Thyroid gland (tissue), 4 donors: Measurements from ENCODE around the gene TMPO. TPM values are rescaled to one million over a fixed set of nuclear protein-coding genes. Genes with fewer than 3 reads are reported as not detected.
"Not testable (repeated sequence)": the region's sequence is repeated elsewhere in the genome, so short reads cannot be mapped to it uniquely, and the experiment has no call there.

Source experiments
- DNase-seq, 2 donors: peaks; one replicate each; pipeline ENCODE4 v3.0.0-alpha.2; 2019
- H3K27ac ChIP-seq, 3 donors: fragments of 200-600 bp; sonication (generic); 1 replicate in 2 of 3; 2 replicates in 1 of 3; pipeline ENCODE4 v1.5.1; 2016 to 2019; ENCODE audit warnings: mild to moderate bottlenecking in 1 of 3, moderate library complexity in 1 of 3
- H3K27me3 ChIP-seq: fragments of 200-600 bp; sonication (generic); one replicate; pipeline ENCODE4 v1.5.1; 2019
- H3K36me3 ChIP-seq, 2 donors: fragments of 200-600 bp; sonication (generic); one replicate each; pipeline ENCODE4 v1.5.1; 2016 to 2019
- H3K4me1 ChIP-seq, 2 donors: fragments of 200-600 bp; sonication (generic); one replicate each; pipeline ENCODE4 v1.5.1; 2017 to 2019
- H3K4me3 ChIP-seq, 3 donors: fragments of 200-600 bp; sonication (generic); replicated peaks in 1 of 3; 1 replicate in 2 of 3; 2 replicates in 1 of 3; pipeline ENCODE4 v1.5.1; 2016; ENCODE audit warnings: mild to moderate bottlenecking in 1 of 3
- H3K9me3 ChIP-seq: fragments of 200-600 bp; sonication (generic); one replicate; pipeline ENCODE4 v1.5.1; 2017
- POLR2A ChIP-seq, 2 donors: fragments of 450-650 bp; IDR thresholded peaks; one replicate each; pipeline ENCODE4 v1.6.1; 2017; ENCODE audit warnings: antibody characterized with exemption in 2 of 2, mild to moderate bottlenecking in 2 of 2, moderate library complexity in 1 of 2
- WGBS, 2 donors: methylation state at CpG; one replicate each; pipeline ENCODE4 v1.1.5; 2017; 5-methylcytosine and 5-hydroxymethylcytosine counted together
- intact Hi-C: fragments of 100-400 bp; cut with DNase I; formaldehyde crosslinking; loops from one replicate; pipeline ENCODE4 v1.15.1; 2023
- total RNA-seq, 4 donors: library from RNA; depleted of rRNA; stranded (reverse); fragments of >200 nt; gene quantifications; one replicate each; pipeline ENCODE4 v1.2.3, GENCODE V29; 2016
- TF ChIP-seq, protein P1 (sequence below), 6 experiments: fragments of 200-600 bp in 3 of 6; fragments of 450-650 bp in 3 of 6; sonication (generic) in 3 of 6; IDR thresholded peaks; one replicate each; pipeline ENCODE4 v1.5.1; 2016 to 2019; ENCODE audit warnings: antibody characterized with exemption in 6 of 6, mild to moderate bottlenecking in 2 of 6, inconsistent platforms in 1 of 6, moderate library complexity in 1 of 6

The TMPO gene
- total RNA-seq, 4 donors from 2014 or later, result 47.3 to 57.6 (median 55.6) TPM

DNA sequence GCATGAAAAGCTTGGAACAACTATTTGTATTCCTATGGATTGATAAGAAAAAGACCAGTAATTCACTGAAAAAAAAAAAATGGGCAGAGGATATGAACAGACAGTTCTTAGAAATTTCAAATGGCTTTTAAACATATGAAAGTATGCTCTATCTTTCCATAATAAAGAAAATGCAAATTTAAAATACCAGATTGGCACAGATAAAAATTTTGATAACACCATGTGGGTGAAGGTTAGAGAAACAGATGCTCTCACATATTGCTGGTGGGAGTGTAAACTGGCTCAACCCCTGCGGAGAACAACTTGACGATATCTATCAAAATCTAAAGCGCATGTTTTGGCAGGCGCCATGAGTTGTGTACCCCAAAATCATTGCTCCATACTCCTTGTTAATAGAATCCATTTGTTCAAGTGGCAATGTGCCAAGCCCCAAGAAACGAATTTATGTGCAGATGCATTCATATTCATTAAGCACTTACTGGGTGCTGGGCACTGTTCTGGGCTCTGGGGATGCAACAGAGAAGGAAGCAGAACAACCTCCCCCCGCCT lies 29.5 kb upstream of the TMPO start:
- H3K4me3 ChIP-seq, result no peak overlapping the region
- H3K27me3 ChIP-seq, result no peaks in the 10 kb centered on the region
- intact Hi-C loops, result no loop called here
- H3K27ac ChIP-seq, result no peak overlapping the region
- 91 to 93% methylated on average over 6 of the region's 6 CpGs for WGBS, 2 donors
- peaks cover under 1 to 4% of the 10 kb centered on the region in 2 donors for H3K4me1 ChIP-seq
- DNase-seq, result no peak
- TF ChIP-seq, protein P1, sequence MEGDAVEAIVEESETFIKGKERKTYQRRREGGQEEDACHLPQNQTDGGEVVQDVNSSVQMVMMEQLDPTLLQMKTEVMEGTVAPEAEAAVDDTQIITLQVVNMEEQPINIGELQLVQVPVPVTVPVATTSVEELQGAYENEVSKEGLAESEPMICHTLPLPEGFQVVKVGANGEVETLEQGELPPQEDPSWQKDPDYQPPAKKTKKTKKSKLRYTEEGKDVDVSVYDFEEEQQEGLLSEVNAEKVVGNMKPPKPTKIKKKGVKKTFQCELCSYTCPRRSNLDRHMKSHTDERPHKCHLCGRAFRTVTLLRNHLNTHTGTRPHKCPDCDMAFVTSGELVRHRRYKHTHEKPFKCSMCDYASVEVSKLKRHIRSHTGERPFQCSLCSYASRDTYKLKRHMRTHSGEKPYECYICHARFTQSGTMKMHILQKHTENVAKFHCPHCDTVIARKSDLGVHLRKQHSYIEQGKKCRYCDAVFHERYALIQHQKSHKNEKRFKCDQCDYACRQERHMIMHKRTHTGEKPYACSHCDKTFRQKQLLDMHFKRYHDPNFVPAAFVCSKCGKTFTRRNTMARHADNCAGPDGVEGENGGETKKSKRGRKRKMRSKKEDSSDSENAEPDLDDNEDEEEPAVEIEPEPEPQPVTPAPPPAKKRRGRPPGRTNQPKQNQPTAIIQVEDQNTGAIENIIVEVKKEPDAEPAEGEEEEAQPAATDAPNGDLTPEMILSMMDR (IDR thresholded peaks at IDR 0.05), result no peak
- TF ChIP-seq POLR2A (IDR thresholded peaks at IDR 0.05), result no peak
- no peaks in the 10 kb centered on the region for H3K36me3 ChIP-seq
- H3K9me3 ChIP-seq, result no peaks in the 10 kb centered on the region

DNA sequence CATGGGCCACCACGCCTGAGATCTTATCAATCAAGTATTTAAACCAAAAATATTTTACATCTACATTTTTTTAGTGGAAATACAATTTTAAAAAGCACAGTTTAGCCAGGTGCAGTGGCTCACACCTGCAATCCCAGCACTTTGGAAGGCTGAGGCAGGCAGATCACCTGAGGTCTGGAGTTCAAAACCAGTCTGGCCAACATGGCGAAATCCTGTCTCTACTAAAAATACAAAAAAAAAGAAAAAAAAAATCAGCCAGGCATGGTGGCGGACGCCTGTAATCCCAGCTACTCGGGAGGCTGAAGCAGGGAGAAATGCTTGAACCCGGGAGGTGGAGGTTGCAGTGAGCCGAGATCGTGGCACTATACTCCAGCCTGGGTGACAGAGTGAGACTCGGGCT lies 27.0 kb upstream of the TMPO start:
- intact Hi-C loops, DNase-seq, H3K27me3 ChIP-seq, H3K9me3 ChIP-seq, H3K36me3 ChIP-seq, H3K27ac ChIP-seq, H3K4me3 ChIP-seq, H3K4me1 ChIP-seq: not testable (repeated sequence)
- WGBS, 2 donors, result 94 to 97% methylated on average over 9 of the region's 9 CpGs

DNA sequence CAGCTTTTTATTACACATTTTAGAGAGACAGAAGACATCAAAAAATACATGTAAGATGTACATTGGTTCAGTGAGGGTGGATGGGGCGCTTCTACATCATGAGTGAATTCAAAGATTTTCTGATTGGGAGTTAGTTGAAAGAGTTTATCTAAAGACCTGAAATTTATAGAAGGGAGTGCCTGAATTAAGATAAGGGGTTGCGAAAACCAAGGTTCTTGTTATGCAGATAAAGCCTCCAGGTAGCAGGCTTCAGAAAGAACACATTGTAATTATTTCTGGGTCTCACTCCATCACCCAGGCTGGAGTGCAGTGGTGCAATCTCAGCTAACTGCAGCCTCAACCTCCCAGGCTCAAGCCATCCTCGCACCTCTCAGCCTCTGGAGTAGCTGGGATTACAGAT lies 26.2 kb upstream of the TMPO start:
- H3K27ac ChIP-seq, result no peak overlapping the region
- DNase-seq, result no peak
- no peaks in the 10 kb centered on the region for H3K27me3 ChIP-seq
- no peak overlapping the region for H3K4me3 ChIP-seq
- no peaks in the 10 kb centered on the region for H3K36me3 ChIP-seq
- WGBS, 2 donors, result 97 to 99% methylated on average over 3 of the region's 3 CpGs
- no peaks in the 10 kb centered on the region for H3K9me3 ChIP-seq
- TF ChIP-seq, protein P1 (IDR thresholded peaks at IDR 0.05), result no peak
- no peak for TF ChIP-seq POLR2A (IDR thresholded peaks at IDR 0.05)
- intact Hi-C loops, result no loop called here
- H3K4me1 ChIP-seq, result peaks cover 4 to 6% of the 10 kb centered on the region in 2 donors

DNA sequence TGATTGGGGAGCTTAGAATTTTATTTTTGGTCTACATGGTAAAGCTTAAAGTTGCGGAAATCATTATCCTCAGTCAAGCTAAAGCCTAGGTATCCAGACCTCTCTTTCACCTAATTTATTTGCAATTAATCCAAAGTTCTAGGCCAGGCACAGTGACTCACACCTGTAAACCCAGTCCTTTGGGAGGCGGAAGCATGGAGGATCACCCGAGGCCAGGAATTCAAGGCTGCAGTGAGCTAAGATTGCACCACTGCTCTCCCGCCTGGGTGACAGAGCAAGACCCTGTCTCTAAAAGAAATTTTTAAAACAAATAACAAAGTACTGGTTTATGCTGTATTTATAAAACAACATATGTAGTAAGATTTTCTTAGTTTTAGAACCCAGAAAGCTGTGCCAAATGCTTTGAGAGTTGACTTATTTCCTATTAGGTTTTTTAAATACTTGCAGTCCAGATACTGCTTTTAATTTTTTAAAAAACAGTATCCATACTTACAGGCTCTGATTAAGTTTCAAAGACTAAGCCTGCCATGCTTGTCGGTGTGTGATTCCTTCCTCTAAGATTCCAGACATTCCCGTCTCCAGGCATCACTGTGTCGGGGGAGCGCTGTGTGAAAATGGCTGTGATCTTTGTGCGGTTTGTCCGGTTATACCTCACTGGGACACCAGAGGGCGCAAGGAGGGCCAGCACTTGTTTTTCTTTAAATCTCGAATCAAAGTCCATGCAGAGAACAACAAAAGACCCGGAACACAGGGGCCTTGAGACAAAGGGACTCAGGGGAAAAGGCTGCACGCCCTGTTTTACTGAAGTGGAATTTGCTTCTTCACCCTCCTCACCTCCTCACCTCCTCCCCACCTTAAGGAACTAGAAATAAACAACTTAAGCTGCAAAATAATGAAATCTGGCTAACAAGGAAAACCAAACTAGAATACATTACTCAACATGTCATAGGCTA lies 24.6 kb upstream of the TMPO start:
- peaks cover 4 to 6% of the 10 kb centered on the region in 2 donors for H3K4me1 ChIP-seq
- peak; percentile 79 to 84 for DNase-seq
- H3K9me3 ChIP-seq, result no peaks in the 10 kb centered on the region
- H3K27ac ChIP-seq, result peak overlapping the region in 2 of 3 donors; percentile 42 to 81
- no peaks in the 10 kb centered on the region for H3K27me3 ChIP-seq
- intact Hi-C loops, result no loop called here
- 26 to 30% methylated on average over 14 of the region's 14 CpGs for WGBS, 2 donors
- no peaks in the 10 kb centered on the region for H3K36me3 ChIP-seq
- no peak for TF ChIP-seq POLR2A (IDR thresholded peaks at IDR 0.05)
- TF ChIP-seq, protein P1 (IDR thresholded peaks at IDR 0.05), result peak; percentile 62 to 91 (median 88)
- H3K4me3 ChIP-seq, result no peak overlapping the region

DNA sequence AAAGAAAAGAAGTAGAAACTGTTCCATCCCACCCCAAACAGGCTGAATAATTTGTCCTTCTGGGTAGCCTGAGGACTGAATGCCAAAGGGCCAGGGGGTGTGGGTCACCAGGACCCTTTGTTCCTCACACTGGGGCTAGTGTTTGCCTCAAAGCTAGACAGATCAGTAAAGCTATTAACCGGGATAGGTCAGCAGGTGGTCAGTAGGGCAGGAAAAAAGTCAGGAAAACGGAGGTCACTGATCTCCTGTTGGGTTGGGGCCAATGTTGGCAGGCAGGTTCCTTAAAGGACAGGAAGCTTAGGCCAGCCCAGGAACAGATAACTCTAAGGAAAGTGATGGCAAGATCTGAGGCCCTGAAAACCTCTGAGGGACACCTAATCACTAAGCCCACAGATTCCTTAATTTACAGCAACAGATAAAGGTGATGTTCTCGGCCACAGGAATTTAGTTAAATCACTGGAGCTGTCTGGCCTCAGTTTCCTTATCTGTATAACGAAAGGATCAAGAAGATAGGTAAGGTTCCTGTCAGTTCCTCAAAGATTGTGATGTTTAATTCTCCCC lies 22.7 kb upstream of the TMPO start:
- Histone ChIP-seq H3K9me3 (no peaks in the 10 kb centered on the region), H3K27me3 (no peaks in the 10 kb centered on the region), H3K4me3 (no peak overlapping the region), H3K36me3 (no peaks in the 10 kb centered on the region), H3K4me1 (peaks cover 4 to 6% of the 10 kb centered on the region in 2 donors), H3K27ac (no peak overlapping the region)
- DNase-seq, result no peak
- WGBS, 2 donors, result 78 to 81% methylated on average over 4 of the region's 4 CpGs
- no peak for TF ChIP-seq POLR2A (IDR thresholded peaks at IDR 0.05)
- TF ChIP-seq, protein P1 (IDR thresholded peaks at IDR 0.05), result no peak
- intact Hi-C loops, result no loop called here

DNA sequence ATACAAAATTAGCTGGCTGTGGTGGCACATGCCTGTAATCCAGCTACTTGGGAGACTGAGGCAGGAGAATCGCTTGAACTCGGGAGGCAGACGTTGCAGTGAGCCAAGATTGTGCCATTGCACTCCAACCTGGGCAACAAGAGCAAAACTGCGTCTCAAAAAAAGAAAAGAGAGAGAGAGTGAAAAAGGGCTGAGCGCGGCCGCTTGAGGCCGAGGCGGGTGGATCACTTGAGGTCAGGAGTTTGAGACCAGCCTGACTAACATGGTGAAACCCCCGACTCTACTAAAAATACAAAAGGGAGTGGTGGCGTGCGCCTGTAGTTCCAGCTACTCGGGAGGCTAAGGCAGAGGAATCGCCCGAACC lies 14.1 kb upstream of the TMPO start:
- 95% methylated on average over 15 of the region's 15 CpGs for WGBS, 2 donors
- H3K4me1 ChIP-seq, H3K27me3 ChIP-seq, H3K27ac ChIP-seq, DNase-seq, H3K4me3 ChIP-seq, intact Hi-C loops, H3K36me3 ChIP-seq, H3K9me3 ChIP-seq: not testable (repeated sequence)
